Measurements from ENCODE around the gene SBK3.

GRCh38 chr19:55525289-55526101 is 19.8 kb downstream of the SBK3 start:
- TF ChIP-seq EZH2 (IDR thresholded peaks at IDR 0.05) (no peak), POLR2A (IDR thresholded peaks at IDR 0.05; ENCODE audit: borderline replicate concordance, extremely low read depth, insufficient read depth, insufficient read length) (no peak), POLR2AphosphoS5 (IDR thresholded peaks at IDR 0.05; ENCODE audit: low read depth, low read length) (no peak), CEBPB (IDR thresholded peaks at IDR 0.05; ENCODE audit: low read depth) (no peak), SP1 (IDR thresholded peaks at IDR 0.05; ENCODE audit: low read depth) (no peak), ZFX (IDR thresholded peaks at IDR 0.05) (no peak), SIN3A (IDR thresholded peaks at IDR 0.05; ENCODE audit: low read depth) (no peak), YY1 (IDR thresholded peaks at IDR 0.05; ENCODE audit: extremely low read depth, insufficient replicate concordance, low read depth, low read length) (no peak), RAD21 (IDR thresholded peaks at IDR 0.05; ENCODE audit: low read depth) (no peak), JUND (IDR thresholded peaks at IDR 0.05) (no peak)
- TF ChIP-seq, protein P1, sequence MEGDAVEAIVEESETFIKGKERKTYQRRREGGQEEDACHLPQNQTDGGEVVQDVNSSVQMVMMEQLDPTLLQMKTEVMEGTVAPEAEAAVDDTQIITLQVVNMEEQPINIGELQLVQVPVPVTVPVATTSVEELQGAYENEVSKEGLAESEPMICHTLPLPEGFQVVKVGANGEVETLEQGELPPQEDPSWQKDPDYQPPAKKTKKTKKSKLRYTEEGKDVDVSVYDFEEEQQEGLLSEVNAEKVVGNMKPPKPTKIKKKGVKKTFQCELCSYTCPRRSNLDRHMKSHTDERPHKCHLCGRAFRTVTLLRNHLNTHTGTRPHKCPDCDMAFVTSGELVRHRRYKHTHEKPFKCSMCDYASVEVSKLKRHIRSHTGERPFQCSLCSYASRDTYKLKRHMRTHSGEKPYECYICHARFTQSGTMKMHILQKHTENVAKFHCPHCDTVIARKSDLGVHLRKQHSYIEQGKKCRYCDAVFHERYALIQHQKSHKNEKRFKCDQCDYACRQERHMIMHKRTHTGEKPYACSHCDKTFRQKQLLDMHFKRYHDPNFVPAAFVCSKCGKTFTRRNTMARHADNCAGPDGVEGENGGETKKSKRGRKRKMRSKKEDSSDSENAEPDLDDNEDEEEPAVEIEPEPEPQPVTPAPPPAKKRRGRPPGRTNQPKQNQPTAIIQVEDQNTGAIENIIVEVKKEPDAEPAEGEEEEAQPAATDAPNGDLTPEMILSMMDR (IDR thresholded peaks at IDR 0.05 in 2 of 3, conservative IDR thresholded peaks at IDR 0.05 in 1 of 3; ENCODE audit: borderline replicate concordance in 1 of 3, insufficient read depth in 1 of 3, low read depth in 2 of 3, low read length in 2 of 3), result no peak
- TF ChIP-seq, protein P2, sequence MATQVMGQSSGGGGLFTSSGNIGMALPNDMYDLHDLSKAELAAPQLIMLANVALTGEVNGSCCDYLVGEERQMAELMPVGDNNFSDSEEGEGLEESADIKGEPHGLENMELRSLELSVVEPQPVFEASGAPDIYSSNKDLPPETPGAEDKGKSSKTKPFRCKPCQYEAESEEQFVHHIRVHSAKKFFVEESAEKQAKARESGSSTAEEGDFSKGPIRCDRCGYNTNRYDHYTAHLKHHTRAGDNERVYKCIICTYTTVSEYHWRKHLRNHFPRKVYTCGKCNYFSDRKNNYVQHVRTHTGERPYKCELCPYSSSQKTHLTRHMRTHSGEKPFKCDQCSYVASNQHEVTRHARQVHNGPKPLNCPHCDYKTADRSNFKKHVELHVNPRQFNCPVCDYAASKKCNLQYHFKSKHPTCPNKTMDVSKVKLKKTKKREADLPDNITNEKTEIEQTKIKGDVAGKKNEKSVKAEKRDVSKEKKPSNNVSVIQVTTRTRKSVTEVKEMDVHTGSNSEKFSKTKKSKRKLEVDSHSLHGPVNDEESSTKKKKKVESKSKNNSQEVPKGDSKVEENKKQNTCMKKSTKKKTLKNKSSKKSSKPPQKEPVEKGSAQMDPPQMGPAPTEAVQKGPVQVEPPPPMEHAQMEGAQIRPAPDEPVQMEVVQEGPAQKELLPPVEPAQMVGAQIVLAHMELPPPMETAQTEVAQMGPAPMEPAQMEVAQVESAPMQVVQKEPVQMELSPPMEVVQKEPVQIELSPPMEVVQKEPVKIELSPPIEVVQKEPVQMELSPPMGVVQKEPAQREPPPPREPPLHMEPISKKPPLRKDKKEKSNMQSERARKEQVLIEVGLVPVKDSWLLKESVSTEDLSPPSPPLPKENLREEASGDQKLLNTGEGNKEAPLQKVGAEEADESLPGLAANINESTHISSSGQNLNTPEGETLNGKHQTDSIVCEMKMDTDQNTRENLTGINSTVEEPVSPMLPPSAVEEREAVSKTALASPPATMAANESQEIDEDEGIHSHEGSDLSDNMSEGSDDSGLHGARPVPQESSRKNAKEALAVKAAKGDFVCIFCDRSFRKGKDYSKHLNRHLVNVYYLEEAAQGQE (IDR thresholded peaks at IDR 0.05; ENCODE audit: low read depth), result no peak
- TF ChIP-seq, protein P3, sequence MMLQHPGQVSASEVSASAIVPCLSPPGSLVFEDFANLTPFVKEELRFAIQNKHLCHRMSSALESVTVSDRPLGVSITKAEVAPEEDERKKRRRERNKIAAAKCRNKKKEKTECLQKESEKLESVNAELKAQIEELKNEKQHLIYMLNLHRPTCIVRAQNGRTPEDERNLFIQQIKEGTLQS (IDR thresholded peaks at IDR 0.05), result no peak

Data from HCT116 (cell line).